NCI-H1694 treated with DMSO at 0.1 percent for 48 hours (cell line): ENCODE data around the gene SLC39A7.
A peak's percentile ranks its signal among the peaks of the same experiment; 100 is the strongest.
"Not testable (repeated sequence)": the region's sequence is repeated elsewhere in the genome, so short reads cannot be mapped to it uniquely, and the experiment has no call there.

Experiments used
- DNase-seq: peaks from one replicate; lab custom pipeline; 2025; lab: John Stamatoyannopoulos, UW

SLC39A7 gene

DNA sequence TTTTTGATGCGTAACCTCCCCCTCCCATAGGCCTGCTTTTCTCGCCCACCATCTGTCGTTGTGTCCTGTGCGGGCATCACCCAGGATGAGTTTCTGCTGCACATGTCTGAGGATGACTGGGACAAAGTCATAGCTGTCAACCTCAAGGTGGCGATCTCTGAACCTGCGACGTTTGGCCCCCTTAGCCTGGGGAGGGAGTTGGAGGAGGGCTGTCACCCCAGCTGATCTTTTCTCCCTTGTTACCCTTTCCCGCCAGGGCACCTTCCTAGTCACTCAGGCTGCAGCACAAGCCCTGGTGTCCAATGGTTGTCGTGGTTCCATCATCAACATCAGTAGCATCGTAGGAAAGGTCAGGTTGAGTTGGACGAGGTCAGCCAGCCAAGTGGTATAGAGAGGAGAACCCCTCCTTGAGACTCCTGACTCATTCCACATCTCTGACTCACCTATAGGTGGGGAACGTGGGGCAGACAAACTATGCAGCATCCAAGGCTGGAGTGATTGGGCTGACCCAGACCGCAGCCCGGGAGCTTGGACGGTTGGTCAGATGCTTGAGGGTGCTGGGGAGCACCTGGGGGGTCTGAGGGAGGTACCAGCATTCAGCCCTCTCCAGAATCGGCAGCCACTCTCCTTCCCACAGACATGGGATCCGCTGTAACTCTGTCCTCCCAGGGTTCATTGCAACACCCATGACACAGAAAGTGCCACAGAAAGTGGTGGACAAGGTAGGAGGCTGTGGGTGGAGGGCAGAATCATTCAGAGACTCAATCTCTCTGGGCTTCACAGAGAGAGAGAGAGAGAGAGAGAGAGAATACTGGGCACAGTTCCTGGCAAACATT is 4.7 kb downstream of the SLC39A7 start:
- no peak for DNase-seq

DNA sequence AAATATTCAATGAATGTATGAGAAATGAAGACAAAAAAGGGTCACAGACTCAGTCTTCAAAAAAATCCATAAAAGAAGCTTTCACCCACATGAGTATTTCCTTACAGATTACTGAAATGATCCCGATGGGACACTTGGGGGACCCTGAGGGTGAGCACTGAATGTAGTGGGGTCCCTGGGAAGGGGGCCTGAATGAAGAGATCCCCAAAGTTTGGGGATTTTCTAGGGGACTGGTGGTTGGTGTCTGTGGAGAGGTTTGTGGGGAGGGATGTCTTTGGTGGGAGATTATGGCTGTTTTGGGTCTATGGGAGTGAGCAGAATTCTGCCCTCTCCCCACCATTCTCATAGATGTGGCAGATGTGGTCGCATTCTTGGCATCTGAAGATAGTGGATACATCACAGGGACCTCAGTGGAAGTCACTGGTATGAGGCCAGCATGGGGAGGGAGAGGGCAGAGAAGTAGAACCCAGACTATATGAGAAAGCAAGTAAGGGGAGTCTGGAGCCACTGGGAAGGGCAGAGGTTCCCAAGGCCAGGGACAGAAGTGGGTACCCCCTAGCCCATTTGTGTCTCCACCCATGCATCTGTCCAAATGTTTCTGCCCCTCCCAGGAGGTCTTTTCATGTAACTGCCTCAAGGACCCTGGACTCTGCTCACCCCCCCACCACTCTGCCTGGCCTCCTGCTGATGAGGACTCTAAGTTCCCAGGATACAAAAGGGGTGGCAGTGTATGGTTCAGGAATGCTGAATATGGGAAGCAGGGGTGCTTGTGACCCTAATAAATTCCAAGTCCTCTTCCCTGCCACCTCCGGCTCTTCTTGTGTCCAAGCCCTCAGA is 5.6 kb downstream of the SLC39A7 start:
- DNase-seq, result no peak

DNA sequence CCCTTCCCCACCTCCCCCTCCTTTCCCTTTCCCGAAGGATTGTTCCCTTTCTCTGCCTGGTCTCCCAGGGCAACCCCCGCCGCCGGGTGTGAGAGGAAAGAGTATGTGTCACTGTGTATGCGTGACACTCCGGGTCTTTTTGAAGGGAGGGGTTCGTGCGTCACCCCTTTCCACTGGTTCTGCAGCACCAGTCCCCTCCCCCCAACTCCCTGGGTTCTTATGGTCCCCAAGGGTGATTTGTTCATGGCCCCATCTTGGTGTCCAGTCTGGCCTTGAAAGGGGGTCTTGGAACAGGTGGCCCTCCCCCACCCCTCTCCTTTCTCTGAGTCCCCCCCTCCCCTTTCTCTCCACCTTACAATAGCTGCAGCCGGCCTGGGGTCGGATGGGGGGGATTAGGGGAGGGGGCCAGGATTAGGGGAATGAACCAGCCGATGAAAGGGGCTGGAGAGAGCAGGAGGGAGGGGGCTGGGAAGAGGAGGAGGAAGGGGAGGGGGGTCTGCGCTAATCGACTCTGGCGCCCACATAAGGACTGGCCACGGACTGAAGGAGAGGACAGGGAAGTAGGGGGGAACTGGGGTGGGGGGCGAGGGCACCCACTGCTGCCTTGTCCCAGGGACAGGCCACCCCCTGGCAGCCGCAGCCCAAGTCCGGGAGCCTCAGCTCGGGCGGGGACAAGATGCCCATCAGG is 6.3 kb downstream of the SLC39A7 start:
- no peak for DNase-seq

DNA sequence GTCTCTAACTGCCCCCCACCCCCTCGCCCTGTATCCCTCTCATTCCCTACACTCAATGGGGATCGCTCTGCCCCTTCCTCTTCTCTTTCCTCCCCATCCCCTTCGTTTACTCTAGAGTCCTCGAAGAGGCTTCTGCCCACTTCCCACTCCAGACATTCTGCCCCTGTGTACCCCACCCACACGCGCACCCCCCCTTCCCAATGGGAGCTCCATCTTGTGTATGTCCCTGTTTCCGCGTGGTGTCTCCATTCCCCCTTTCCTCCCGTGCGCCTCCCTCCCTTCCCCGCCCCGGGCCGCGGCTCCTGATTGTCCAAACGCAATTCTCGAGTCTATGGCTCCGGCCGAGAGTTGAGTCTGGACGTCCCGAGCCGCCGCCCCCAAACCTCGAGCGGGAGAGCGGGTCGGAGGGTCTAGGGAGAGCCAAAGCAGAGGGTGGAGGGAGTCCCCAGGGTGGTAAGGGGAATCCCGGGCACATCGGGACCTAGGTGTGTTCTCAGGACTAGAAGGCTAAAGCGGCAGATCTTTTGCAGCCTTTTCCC is 7.0 kb downstream of the SLC39A7 start:
- DNase-seq, result no peak

DNA sequence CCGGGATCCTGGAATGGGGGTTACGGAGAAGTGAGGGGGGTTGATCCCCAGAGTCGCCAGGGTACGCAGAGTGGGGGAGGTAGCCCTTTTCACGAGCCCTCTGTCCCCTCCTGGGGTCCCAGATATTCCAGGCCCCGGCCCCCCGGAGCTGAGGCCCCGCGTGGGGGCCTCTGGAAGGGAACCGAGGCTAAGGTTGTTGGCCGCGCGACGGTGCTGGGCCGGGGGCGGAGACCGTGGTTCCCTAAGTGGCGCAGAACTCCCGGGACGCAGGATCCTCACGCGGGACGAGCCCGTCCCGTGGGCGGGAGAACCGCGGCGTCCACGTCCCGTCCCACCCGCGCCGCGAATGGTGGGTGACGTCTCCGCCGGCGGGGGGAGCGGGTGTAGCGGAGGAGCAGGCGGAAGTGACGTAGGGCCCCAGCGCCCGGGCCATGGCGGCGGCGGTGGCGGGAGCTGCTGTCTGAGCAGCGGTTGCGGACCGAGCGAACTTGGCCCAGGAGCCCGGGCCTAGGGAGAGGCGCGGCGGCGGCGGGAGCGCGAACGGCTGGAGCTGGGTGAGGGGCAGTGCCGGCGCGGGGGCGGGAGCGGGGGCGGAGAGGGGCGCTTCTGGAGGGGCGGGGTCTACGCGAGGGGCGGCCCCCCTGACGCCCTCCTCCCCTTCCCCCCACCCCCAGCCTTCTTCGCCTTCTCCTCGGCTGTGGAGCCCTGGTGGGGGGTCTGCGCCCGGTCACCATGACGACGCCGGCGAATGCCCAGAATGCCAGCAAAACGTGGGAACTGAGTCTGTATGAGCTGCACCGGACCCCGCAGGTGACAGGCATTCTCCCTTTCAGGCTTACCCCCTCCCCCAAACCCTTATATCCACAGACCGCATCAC is 7.7 kb downstream of the SLC39A7 start, which contains the start of gene RING1:
Gene RING1 (plus strand): TSS at position 410 of the 877 bp plus-strand sequence. CDS start 323 bp downstream, at position 733.
- DNase-seq, result peak; percentile 26

DNA sequence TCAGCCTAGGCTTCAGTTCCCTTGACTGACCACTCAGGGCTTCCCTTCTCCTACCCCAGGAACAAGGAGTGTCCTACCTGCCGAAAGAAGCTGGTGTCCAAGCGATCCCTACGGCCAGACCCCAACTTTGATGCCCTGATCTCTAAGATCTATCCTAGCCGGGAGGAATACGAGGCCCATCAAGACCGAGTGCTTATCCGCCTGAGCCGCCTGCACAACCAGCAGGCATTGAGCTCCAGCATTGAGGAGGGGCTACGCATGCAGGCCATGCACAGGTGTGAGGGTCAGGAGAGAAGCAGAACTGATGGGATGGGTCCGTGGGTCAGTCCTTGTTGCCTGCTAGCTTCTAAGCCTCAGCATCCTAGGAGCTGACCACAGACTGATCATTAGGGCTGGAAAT is 9.2 kb downstream of the SLC39A7 start:
- DNase-seq, result no peak

DNA sequence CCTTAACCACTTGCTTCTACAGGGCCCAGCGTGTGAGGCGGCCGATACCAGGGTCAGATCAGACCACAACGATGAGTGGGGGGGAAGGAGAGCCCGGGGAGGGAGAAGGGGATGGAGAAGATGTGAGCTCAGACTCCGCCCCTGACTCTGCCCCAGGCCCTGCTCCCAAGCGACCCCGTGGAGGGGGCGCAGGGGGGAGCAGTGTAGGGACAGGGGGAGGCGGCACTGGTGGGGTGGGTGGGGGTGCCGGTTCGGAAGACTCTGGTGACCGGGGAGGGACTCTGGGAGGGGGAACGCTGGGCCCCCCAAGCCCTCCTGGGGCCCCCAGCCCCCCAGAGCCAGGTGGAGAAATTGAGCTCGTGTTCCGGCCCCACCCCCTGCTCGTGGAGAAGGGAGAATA is 10.5 kb downstream of the SLC39A7 start:
- no peak for DNase-seq

DNA sequence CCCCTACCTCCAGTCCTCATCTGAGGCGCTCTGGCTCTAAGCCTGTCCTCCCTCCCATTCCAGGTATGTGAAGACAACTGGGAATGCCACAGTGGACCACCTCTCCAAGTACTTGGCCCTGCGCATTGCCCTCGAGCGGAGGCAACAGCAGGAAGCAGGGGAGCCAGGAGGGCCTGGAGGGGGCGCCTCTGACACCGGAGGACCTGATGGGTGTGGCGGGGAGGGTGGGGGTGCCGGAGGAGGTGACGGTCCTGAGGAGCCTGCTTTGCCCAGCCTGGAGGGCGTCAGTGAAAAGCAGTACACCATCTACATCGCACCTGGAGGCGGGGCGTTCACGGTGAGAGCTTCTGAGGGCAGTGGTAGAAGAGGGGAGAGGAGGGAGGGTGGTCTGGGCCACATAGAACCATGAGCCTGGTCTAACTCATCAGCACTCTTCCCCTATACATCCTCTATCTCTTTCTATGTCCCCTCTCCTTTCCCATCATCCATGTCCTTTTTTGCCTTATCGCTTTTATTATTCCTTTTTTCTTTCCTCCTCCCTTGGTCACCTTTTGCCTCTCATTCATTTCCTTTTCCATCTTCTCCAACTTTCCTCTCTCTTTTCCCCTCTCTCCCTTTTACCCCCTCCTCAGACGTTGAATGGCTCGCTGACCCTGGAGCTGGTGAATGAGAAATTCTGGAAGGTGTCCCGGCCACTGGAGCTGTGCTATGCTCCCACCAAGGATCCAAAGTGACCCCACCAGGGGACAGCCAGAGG is 11.2 kb downstream of the SLC39A7 start:
- no peak for DNase-seq

DNA sequence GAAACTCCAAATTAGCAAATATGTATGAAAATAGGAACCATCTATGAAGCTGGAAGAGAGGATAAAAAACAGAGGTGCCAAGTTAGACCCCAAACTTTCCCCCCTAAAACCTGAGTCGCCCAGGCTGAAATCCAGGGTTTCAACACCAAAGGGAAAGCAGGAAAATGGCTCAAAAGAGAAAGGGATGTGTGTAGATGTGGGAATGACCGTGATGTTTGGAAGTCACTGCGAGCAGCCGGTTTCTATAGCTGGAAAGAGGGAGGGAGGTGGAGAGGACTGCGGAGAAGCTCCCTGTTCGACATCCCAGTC is 12.1 kb downstream of the SLC39A7 start:
- DNase-seq, result no peak

DNA sequence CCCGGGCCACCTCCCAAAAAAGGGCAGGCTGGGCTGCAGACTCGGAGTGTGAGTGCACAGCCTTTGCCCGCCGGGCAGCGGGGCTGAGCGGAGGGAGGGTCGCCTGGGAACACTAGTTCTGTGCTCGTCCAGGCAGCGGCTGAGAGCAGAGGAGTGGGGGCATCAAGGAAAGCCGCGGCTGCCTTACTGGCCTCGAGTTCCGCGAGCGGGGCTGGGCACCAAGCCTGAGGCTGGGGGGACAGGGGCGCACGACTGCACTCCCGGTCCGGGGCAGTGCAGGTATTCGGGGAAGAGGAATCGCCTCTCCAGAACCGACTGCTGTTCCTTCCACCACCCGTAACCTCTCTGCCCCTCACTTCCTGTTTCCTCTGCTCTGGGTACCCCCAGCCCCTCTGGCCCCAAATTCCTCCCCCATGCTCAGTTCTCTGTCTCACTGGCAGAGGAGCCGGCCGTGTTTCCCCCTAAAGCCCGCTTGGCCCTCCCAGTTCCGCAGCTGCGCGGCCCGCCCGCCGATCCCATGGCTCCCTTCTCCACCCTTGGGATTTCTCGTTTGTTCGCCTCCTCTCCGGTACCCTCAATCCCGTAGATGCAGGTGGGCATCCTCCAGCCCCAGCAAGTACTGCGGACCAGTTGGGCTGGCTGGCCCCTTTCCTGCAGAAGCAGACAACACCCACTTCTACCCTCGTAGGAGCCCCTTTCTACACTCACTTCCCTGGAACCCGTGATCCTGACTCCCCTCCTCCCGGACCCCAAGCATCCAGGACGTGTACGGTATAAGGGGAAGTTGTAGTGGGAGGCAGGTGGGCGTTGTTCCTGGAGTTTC is 12.7 kb downstream of the SLC39A7 start:
- DNase-seq, result no peak

DNA sequence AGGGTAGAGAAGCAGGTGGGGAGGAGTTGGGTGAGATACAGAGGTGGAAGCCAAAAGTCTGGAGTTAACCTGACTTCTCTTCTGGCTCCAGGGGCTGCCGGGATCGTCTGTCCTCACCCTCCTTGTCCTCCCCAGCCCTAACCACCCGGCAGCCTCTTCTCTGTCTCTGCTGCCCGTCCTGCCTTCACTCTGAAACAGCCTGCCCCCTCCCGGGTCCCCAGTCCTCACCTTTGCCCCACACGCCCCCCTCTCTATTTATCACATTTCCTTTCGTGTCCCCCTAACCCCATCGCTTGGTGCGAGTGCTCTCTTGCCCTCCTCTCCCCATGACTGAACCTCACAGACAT is 13.3 kb downstream of the SLC39A7 start:
- no peak for DNase-seq

DNA sequence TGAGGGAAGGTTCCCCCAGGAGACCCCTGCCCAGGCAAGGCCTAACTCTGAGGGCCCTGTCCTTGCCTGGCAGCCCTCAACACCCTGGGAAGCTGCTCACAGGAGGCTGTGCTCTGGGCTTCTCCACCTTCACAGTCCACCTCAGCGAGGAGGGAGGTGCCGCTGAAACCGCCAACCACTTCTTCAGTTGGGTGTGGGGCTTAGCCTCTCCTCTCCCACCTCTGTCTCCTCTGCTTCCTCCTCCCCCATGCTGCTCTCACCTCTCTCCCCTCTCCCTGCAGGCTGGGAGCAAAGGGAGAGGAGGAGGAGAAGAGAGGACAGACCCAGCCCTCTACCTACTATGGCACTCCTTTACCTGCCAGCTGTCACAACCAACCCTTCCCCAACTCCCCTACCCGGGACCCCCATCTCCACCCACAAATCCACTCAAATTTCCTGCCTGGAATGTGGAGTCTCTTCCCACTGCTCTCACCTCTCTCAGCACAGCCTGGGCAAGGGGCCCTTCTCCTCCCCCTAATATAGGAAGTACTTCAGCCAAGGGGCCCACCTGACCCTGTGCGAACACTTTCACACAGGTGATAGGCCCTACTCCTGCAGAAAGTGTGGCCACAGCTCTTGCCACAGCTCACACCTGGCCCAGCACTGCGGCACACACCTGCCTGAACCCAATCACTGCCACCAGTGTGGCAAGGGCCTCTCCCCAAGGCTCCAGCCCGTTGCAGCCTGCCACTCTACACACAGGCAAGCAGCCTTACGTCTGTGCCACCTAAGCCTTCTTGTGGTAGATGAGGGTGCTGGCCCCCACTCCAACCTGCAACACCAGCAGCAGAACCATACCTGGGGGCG is 14.8 kb downstream of the SLC39A7 start:
- DNase-seq, result no peak

DNA sequence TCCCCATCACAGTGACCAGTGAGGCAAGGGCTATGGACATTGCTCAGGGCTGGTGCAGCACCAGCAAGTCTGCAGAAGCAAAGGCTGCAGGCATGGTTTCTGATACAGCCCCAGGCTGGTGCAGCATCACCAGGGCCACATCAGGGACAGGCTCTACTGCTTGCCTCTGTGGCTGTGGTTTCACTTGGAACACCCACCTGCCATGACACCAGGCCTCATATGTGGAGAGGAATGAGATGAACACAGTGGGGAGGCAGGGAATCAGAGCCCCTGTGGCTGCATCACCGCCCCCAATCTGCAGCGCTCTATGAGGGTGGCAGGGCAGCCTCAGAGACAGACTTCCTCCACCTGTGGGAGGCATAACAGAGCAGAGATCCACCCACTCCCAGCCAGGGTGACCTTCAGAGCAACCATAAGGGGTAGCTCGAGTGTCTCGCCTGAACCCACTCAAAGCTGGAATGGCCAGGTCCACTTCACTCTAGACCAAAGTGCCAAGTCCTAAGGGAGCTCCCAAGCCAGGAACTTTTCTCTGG is 15.5 kb downstream of the SLC39A7 start:
- no peak for DNase-seq

DNA sequence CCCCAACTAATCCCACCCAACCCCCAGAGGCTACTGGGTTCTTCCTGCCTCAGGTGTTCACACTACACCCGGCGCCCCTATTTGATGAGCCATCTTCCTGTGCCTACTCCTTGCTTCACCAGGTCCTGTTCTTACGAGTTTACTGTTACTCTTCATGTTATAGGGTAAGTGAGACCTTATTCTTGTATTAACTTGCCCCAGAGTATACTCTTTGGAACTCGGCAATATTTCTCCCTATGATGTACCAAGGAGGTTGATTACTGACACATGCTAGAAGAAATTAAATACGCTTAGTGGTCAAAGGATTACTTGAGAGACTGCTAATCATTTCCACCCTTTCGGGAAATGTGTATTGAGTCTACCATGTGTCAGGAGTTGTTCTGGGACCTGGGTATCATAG is 16.6 kb downstream of the SLC39A7 start:
- DNase-seq, result no peak

DNA sequence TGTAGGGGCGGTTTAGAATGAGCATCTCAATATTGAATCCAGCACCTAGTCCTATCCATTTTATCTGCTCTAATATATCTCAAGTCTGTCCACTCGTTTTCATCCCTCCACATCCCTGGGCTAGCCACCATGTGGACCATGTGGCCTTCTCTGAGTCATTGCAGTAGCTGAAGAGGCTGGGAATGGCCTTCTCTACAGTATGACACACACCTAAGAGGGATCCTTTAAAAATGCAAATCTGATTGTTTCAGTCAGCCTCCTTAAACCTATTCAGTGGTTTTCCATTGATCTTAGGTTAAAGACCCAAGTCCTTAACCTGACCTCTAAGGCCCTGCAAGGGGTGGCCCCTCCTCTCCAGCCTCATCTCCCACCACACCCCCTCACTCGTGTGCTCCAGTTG is 17.0 kb downstream of the SLC39A7 start:
- no peak for DNase-seq

DNA sequence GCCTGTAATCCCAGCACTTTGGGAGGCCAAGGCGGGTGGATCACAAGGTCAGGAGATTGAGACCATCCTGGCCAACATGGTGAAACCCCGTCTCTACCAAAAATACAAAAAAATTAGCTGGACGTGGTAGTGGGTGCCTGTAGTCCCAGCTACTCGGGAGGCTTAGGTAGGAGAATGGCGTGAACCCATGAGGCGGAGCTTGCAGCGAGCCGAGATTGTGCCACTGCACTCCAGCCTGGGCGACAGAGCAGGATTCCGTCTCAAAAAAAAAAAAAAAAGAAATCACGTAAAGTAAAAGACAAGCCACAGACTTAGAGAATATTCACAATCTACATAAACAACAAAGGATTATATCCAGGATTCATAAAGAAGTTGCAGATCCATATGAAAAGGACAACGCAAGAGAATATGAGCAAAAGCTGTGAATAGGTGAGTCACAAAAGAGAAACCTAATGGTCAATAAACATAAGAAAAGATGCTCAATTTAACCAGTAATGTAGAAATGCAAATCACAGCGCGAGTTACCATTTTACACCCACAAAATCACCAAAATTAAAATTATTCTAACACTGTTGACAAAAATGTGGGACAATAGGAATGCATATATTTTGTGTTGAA is 25.9 kb downstream of the SLC39A7 start:
- DNase-seq, result not testable (repeated sequence)

DNA sequence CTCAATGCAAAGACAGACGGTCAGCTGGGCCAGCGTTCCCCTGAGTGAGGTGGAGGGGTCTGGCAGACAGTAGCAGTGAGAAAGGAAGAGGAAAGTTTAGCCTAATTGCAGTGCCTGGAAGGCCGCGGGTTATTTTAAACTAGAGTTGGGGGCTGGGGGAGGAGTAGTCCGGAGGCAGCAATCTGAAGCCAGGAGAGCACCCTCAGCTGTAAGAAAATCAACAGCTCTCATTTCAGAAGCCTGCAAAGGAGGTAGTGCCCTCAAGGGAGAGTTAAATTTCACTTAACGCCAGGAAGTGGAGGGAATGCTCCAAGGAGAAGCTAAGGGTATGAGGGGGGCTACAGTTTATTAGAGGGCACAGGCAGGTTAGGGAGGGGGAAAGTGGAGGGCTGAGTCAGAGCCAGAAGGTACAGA is 34.6 kb downstream of the SLC39A7 start:
- DNase-seq, result no peak

DNA sequence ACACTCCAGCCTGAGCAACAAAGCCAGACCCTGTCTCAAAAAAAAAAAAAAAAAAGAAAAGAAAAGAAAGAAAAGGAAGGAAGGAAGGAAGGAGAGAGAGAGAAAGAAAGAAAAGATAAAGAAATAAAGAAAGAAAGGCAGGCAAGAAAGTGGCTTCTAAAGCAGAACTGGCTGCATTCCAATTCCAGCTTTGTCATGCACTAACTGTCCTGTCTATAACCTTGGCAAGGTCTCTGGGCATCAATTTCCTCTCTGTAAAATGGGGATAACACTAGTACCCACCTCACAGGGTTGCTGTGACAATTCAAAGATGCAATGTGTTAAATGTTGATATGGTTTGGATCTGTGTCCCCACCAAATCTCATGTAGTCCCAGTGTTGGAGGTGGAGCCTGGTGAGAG is 35.7 kb downstream of the SLC39A7 start:
- DNase-seq, result no peak
